Esophagus squamous epithelium (tissue), 5 donors: ENCODE results near the gene KIF13A. TPM values are rescaled to one million over a fixed set of nuclear protein-coding genes. Genes with fewer than 3 reads are reported as not detected.

Source experiments
- DNase-seq: peaks from one replicate; lab custom pipeline; 2025; lab: John Stamatoyannopoulos, UW
- H3K27ac ChIP-seq, 4 donors: fragments of 200-600 bp; sonication (generic); one replicate each; pipeline ENCODE4 v1.5.1; 2016 to 2019; ENCODE audit warnings: mild to moderate bottlenecking in 1 of 4
- H3K27me3 ChIP-seq, 4 donors: fragments of 200-600 bp; sonication (generic); 1 replicate in 3 of 4; 2 replicates in 1 of 4; pipeline versions ENCODE4 v1.5.1 to v1.6.0; 2017 to 2021; ENCODE audit warnings: antibody characterized with exemption in 1 of 4
- H3K36me3 ChIP-seq, 3 donors: fragments of 200-600 bp; sonication (generic); one replicate each; pipeline ENCODE4 v1.5.1; 2016 to 2019
- H3K4me1 ChIP-seq, 3 donors: fragments of 200-600 bp; sonication (generic); one replicate each; pipeline ENCODE4 v1.5.1; 2017 to 2019
- H3K4me3 ChIP-seq, 4 donors: fragments of 200-600 bp; sonication (generic); 1 replicate in 3 of 4; 2 replicates in 1 of 4; pipeline ENCODE4 v1.5.1; 2016 to 2019; ENCODE audit warnings: mild to moderate bottlenecking in 2 of 4, moderate library complexity in 1 of 4
- H3K9me3 ChIP-seq, 3 donors: fragments of 200-600 bp; sonication (generic); one replicate each; pipeline ENCODE4 v1.5.1; 2016 to 2019
- CTCF ChIP-seq, 6 experiments: fragments of 450-650 bp in 4 of 6; fragments of 200-600 bp in 2 of 6; sonication (generic) in 2 of 6; IDR thresholded peaks; one replicate each; pipeline ENCODE4 v1.5.1; 2016 to 2019; ENCODE audit warnings: antibody characterized with exemption in 6 of 6, mild to moderate bottlenecking in 4 of 6, moderate library complexity in 4 of 6
- POLR2A ChIP-seq, 4 donors: fragments of 450-650 bp; IDR thresholded peaks; one replicate each; pipeline ENCODE4 v1.6.1; 2017; ENCODE audit warnings: antibody characterized with exemption in 4 of 4, mild to moderate bottlenecking in 4 of 4, moderate library complexity in 3 of 4
- WGBS, 2 donors: methylation state at CpG; one replicate each; pipeline ENCODE4 v1.1.5; 2018; 5-methylcytosine and 5-hydroxymethylcytosine counted together
- intact Hi-C: fragments of 100-400 bp; cut with DNase I; formaldehyde crosslinking; loops from one replicate; pipeline ENCODE4 v1.15.0; 2022
- total RNA-seq, 4 donors: library from RNA; depleted of rRNA; stranded (reverse); fragments of >200 nt; gene quantifications; one replicate each; pipeline ENCODE4 v1.1.0, GENCODE V29; 2016
- donor health status: DM: yes; HTN: yes; CAD: no.

Gene KIF13A
- total RNA-seq, 4 donors from 2014 or later, result 18.7 to 34.5 (median 25.0) TPM

- DNase-seq, result no peak
- H3K4me3 ChIP-seq, result no peak overlapping the region
- 59 to 77% methylated on average over 3 of the region's 3 CpGs for WGBS, 2 donors
- no peak for TF ChIP-seq CTCF (IDR thresholded peaks at IDR 0.05)
- TF ChIP-seq POLR2A (IDR thresholded peaks at IDR 0.05), result no peak
- peak overlapping the region; percentile 15 to 85 (median 57) for H3K27ac ChIP-seq
- H3K4me1 ChIP-seq, result peaks cover 29 to 72% (median 31%) of the 10 kb centered on the region in 3 donors
- H3K9me3 ChIP-seq, result no peaks in the 10 kb centered on the region
- intact Hi-C loops, result no loop called here
- H3K27me3 ChIP-seq, result no peaks in the 10 kb centered on the region
- H3K36me3 ChIP-seq, result no peaks in the 10 kb centered on the region
Measured at GRCh38 chr6:17869753-17870050, 117.7 kb downstream of the KIF13A start.

- 48 to 60% methylated on average over 6 of the region's 6 CpGs for WGBS, 2 donors
- H3K27ac ChIP-seq, result peak overlapping the region; percentile 15 to 85 (median 57)
Measured at GRCh38 chr6:17869010-17869752, 118.3 kb downstream of the KIF13A start.

GRCh38 chr6:17867880-17868279 lies 119.6 kb downstream of the KIF13A start:
- Histone ChIP-seq H3K4me3 (no peak overlapping the region), H3K4me1 (peaks cover 38 to 90% (median 38%) of the 10 kb centered on the region in 3 donors), H3K27ac (peak overlapping the region in 2 of 4 donors; percentile 56 to 85), H3K27me3 (no peaks in the 10 kb centered on the region), H3K9me3 (no peaks in the 10 kb centered on the region), H3K36me3 (no peaks in the 10 kb centered on the region)
- DNase-seq, result no peak
- intact Hi-C loops, result no loop called here
- TF ChIP-seq CTCF (IDR thresholded peaks at IDR 0.05) (no peak), POLR2A (IDR thresholded peaks at IDR 0.05) (no peak)
- WGBS, 2 donors, result 40 to 47% methylated on average over 1 of the region's 1 CpG

More at GRCh38 chr6:17869010-17869752, 118.3 kb downstream of the KIF13A start:
- intact Hi-C loops, result no loop called here
- H3K36me3 ChIP-seq, result no peaks in the 10 kb centered on the region
- no peak overlapping the region for H3K4me3 ChIP-seq
- TF ChIP-seq POLR2A (IDR thresholded peaks at IDR 0.05) (no peak), CTCF (IDR thresholded peaks at IDR 0.05) (no peak)
- peaks cover 34 to 77% (median 37%) of the 10 kb centered on the region in 3 donors for H3K4me1 ChIP-seq
- DNase-seq, result no peak
- no peaks in the 10 kb centered on the region for H3K27me3 ChIP-seq
- no peaks in the 10 kb centered on the region for H3K9me3 ChIP-seq

GRCh38 chr6:17866876-17867444 lies 120.5 kb downstream of the KIF13A start:
- Histone ChIP-seq H3K4me1 (peaks cover 38 to 88% (median 38%) of the 10 kb centered on the region in 3 donors), H3K9me3 (no peaks in the 10 kb centered on the region), H3K27ac (peak overlapping the region in 2 of 4 donors; percentile 56 to 85), H3K36me3 (no peaks in the 10 kb centered on the region), H3K4me3 (no peak overlapping the region), H3K27me3 (no peaks in the 10 kb centered on the region)
- 55 to 76% methylated on average over 1 of the region's 1 CpG for WGBS, 2 donors
- no peak for TF ChIP-seq CTCF (IDR thresholded peaks at IDR 0.05)
- TF ChIP-seq POLR2A (IDR thresholded peaks at IDR 0.05), result no peak
- intact Hi-C loops, result no loop called here
- DNase-seq, result no peak
